Fibroblast of the aortic adventitia (primary cell): ENCODE measurements around the gene ZNF584. TPM values are rescaled to one million over a fixed set of nuclear protein-coding genes. Genes with fewer than 3 reads are reported as not detected.
"Not testable (repeated sequence)": the region's sequence is repeated elsewhere in the genome, so short reads cannot be mapped to it uniquely, and the experiment has no call there.

Experiments
- DNase-seq: peaks from one replicate; pipeline ENCODE4 v3.0.0-alpha.2; 2010; ENCODE audit warnings: low read depth
- H3K4me3 ChIP-seq: 2 replicates; pipeline ENCODE4 v1.5.1; 2011; ENCODE audit warnings: low read depth, mild to moderate bottlenecking, control low read depth, low read length, moderate library complexity
- total RNA-seq: library from RNA; depleted of rRNA; stranded (reverse); fragments of >200 nt; gene quantifications from 2 replicates; pipeline ENCODE4 v1.2.3, GENCODE V29; 2012; ENCODE audit warnings: low replicate concordance
- TF ChIP-seq, protein P1 (sequence below): IDR thresholded peaks from 2 replicates; pipeline ENCODE4 v1.5.1; 2011; ENCODE audit warnings: mild to moderate bottlenecking, low read length, control low read depth, inconsistent platforms; ENCODE audit not compliant: insufficient read depth

ZNF584 gene
- total RNA-seq, 1 donor, result 14.4 TPM

DNA sequence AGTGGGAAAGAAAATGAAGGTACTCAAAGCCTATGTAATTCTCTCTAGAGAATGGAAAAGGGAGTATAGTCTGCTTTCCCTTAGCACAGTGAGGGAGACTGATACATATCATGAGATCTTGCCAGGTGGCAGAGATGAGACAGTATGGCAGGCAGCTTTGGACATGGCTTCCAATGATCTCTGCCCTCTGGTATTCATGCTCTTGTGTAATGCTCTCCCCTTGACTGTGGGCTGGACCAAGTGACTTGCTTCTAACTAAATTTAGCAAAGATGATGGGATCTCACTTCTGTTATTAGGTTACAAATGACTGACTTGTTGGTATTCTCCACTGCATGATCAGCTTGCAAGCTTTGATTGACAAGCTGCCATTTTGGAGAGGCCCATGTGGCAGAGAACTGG is 21.3 kb downstream of the ZNF584 start:
- no peak overlapping the region for H3K4me3 ChIP-seq
- no peak for DNase-seq
- TF ChIP-seq, protein P1, sequence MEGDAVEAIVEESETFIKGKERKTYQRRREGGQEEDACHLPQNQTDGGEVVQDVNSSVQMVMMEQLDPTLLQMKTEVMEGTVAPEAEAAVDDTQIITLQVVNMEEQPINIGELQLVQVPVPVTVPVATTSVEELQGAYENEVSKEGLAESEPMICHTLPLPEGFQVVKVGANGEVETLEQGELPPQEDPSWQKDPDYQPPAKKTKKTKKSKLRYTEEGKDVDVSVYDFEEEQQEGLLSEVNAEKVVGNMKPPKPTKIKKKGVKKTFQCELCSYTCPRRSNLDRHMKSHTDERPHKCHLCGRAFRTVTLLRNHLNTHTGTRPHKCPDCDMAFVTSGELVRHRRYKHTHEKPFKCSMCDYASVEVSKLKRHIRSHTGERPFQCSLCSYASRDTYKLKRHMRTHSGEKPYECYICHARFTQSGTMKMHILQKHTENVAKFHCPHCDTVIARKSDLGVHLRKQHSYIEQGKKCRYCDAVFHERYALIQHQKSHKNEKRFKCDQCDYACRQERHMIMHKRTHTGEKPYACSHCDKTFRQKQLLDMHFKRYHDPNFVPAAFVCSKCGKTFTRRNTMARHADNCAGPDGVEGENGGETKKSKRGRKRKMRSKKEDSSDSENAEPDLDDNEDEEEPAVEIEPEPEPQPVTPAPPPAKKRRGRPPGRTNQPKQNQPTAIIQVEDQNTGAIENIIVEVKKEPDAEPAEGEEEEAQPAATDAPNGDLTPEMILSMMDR, result no peak

- H3K4me3 ChIP-seq, result no peak overlapping the region
- TF ChIP-seq, protein P1, result no peak
- no peak for DNase-seq
Measured at GRCh38 chr19:58434217-58434616, 25.8 kb downstream of the ZNF584 start.

GRCh38 chr19:58439576-58440554 is 31.4 kb downstream of the ZNF584 start, which contains the start of gene ZNF132:
Gene ZNF132, minus strand, starts transcription at chr19:58440153. Its CDS starts 332 bp downstream, at chr19:58439821.
- H3K4me3 ChIP-seq, result peak within 1 kb of the TSS; percentile 96
- TF ChIP-seq, protein P1, result no peak
- peak; percentile 100 for DNase-seq

DNA sequence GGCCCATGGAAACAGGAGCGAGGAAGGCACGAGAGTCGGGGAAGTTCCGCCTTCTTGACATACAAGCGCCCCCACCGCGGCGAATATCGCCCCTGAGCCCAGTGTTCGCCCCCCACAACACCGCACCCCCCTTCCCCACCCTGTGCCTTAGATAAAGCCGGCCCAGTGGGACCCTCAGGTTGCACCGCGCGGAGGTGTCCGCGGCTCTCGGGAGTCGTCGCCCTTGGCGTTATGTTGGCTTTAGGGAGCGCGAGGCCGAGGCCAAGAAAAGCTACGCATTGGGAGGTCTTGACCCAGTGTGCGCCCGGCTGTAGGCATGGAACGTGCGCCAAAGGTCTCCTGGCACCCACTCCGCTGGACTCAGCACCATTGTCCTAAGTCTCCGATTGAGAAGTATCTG is 32.1 kb downstream of the ZNF584 start:
- no peak for DNase-seq
- TF ChIP-seq, protein P1, result no peak

DNA sequence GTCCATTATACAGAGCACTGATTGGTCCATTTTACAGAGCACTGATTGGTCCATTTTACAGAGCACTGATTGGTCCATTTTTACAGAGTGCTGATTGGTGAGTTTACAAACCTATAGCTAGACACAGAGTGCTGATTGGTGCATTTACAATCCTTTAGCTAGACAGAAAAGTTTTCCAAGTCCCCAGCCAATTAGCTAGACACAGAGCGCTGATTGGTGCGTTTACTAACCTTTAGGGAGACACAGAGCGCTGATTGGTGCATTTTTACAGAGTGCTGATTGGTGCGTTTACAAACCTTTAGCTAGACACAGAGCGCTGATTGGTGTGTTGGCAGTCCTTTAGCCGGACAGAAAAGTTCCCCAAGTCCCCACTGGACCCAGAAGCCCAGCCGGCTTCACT is 34.5 kb downstream of the ZNF584 start:
- not testable (repeated sequence) for DNase-seq, H3K4me3 ChIP-seq

More for the DNA sequence above, 32.1 kb downstream of the ZNF584 start:
- H3K4me3 ChIP-seq, result peak overlapping the region; percentile 96

DNA sequence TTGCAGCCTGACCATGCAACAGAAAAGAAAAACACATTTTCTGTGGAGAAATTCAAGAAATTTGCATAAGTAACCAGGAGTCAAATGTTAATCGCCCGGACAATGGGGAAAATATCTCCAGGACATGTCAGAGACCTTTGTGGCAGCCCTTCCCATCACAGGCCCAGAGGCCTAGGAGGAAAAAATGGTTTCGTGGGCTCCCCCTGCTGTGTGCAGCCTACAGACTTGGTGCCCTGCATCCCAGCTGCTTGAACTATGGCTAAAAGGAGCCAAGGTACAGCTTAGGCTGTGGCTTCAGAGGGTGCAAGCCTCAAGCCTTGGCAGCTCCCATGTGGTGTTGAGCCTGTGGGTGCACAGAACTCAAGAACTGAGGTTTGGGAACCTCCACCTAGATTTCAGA is 40.4 kb downstream of the ZNF584 start:
- H3K4me3 ChIP-seq, DNase-seq: not testable (repeated sequence)

GRCh38 chr19:58449980-58450379 is 41.5 kb downstream of the ZNF584 start:
- H3K4me3 ChIP-seq, DNase-seq: not testable (repeated sequence)

GRCh38 chr19:58450856-58451357 is 42.5 kb downstream of the ZNF584 start:
- DNase-seq, result no peak
- H3K4me3 ChIP-seq, result peak overlapping the region; percentile 84
- TF ChIP-seq, protein P1, result no peak
